Suprapubic skin (tissue), 4 donors: ENCODE results near the gene DDTL. TPM values are rescaled to one million over a fixed set of nuclear protein-coding genes. Genes with fewer than 3 reads are reported as not detected.
"Not testable (repeated sequence)": the region's sequence is repeated elsewhere in the genome, so short reads cannot be mapped to it uniquely, and the experiment has no call there.

Experiments used
- DNase-seq, 2 donors: peaks; one replicate each; pipeline ENCODE4 v3.0.0-alpha.2; 2019; ENCODE audit warnings: low spot score in 2 of 2
- H3K27ac ChIP-seq: fragments of 200-600 bp; sonication (generic); one replicate; pipeline ENCODE4 v1.5.1; 2019
- H3K27me3 ChIP-seq: fragments of 200-600 bp; sonication (generic); one replicate; pipeline ENCODE4 v1.5.1; 2019
- H3K36me3 ChIP-seq: fragments of 200-600 bp; sonication (generic); one replicate; pipeline ENCODE4 v1.5.1; 2019
- H3K4me1 ChIP-seq: fragments of 200-600 bp; sonication (generic); one replicate; pipeline ENCODE4 v1.5.1; 2019
- H3K4me3 ChIP-seq: fragments of 200-600 bp; sonication (generic); one replicate; pipeline ENCODE4 v1.5.1; 2019; ENCODE audit warnings: mild to moderate bottlenecking
- H3K9me3 ChIP-seq: fragments of 200-600 bp; sonication (generic); one replicate; pipeline ENCODE4 v1.5.1; 2019
- EP300 ChIP-seq: sonication (generic); formaldehyde crosslinking; IDR thresholded peaks from one replicate; pipeline ENCODE4 v1.6.1; 2017; ENCODE audit warnings: antibody characterized with exemption
- POLR2A ChIP-seq, 2 donors: fragments of 450-650 bp; IDR thresholded peaks; one replicate each; pipeline ENCODE4 v1.6.1; 2017; ENCODE audit warnings: antibody characterized with exemption in 2 of 2, mild to moderate bottlenecking in 2 of 2, moderate library complexity in 2 of 2
- POLR2AphosphoS5 ChIP-seq, 3 donors: sonication (generic); formaldehyde crosslinking; IDR thresholded peaks; one replicate each; pipeline ENCODE4 v1.6.1; 2017; ENCODE audit warnings: antibody characterized with exemption in 3 of 3
- WGBS: methylation state at CpG from one replicate; pipeline ENCODE4 v1.1.5; 2018; 5-methylcytosine and 5-hydroxymethylcytosine counted together
- total RNA-seq, 4 donors: library from RNA; depleted of rRNA; stranded (reverse); fragments of >200 nt; gene quantifications; one replicate each; pipeline ENCODE4 v1.1.0, GENCODE V29; 2016
- TF ChIP-seq, protein P1 (sequence below), 2 donors: fragments of 200-600 bp in 1 of 2; fragments of 450-650 bp in 1 of 2; sonication (generic) in 1 of 2; IDR thresholded peaks; one replicate each; pipeline ENCODE4 v1.5.1; 2016 to 2019; ENCODE audit warnings: antibody characterized with exemption in 2 of 2, mild to moderate bottlenecking in 1 of 2, moderate library complexity in 1 of 2

The DDTL gene
- total RNA-seq, 4 donors from 2014 or later, result 1.5 to 2.0 (median 2.0) TPM; not detected in 1

DNA sequence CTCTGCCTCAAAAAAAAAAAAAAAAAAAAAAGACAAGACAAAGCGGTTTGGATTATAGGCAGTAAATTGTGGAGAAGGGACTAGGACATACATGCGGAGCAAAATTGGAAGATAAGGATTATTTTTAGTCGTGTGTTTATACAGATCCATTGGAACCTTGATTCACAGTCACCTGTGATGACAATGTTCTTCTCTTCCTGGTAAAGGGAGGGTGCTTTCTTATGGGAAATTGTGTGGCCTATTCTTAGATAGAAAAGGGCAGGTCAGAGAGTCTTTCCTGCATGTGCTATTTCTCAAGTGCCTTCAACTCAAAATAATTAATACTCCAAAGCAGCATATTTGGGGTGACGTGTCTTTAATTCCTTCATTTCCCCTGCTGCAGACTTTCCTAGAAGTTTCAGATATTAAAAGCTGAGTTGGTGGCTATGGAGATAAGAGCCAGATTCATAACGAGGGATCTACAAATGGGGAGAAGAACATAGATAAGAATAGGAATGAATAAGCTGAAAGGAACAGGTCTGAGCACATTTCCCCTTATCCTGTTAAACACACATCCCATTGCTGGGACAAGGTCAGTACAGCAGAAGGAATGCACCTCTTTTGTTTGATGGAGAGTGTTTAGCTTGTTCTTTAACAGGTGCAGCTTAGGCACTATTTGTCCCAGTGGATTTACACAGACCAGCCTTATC is 28.2 kb upstream of the DDTL start:
- WGBS, result 73% methylated on average over 5 of the region's 5 CpGs
- H3K27ac ChIP-seq, result no peak overlapping the region
- DNase-seq, result no peak

DNA sequence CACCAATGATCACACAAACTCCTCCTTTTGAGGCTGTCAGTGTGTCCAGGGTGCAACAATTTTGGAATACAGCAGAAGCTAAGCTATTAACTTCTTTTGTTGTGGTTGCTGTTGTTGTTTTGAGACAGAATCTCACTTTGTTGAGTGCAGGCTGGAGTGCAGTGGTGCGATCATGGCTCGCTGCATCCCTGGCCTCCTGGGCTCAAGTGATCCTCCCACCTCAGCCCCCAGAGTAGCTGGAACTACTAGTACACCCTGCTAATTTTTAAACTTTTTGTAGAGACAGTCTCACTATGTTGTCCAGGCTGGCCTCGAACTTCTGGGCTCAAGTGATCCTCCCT is 27.7 kb upstream of the DDTL start:
- Histone ChIP-seq H3K9me3 (no peaks in the 10 kb centered on the region), H3K4me3 (no peak overlapping the region), H3K27me3 (no peaks in the 10 kb centered on the region), H3K4me1 (no peaks in the 10 kb centered on the region), H3K36me3 (no peaks in the 10 kb centered on the region), H3K27ac (no peak overlapping the region)
- DNase-seq, result no peak
- TF ChIP-seq POLR2A (IDR thresholded peaks at IDR 0.05) (no peak), POLR2AphosphoS5 (IDR thresholded peaks at IDR 0.05) (no peak), EP300 (no peak)
- TF ChIP-seq, protein P1, sequence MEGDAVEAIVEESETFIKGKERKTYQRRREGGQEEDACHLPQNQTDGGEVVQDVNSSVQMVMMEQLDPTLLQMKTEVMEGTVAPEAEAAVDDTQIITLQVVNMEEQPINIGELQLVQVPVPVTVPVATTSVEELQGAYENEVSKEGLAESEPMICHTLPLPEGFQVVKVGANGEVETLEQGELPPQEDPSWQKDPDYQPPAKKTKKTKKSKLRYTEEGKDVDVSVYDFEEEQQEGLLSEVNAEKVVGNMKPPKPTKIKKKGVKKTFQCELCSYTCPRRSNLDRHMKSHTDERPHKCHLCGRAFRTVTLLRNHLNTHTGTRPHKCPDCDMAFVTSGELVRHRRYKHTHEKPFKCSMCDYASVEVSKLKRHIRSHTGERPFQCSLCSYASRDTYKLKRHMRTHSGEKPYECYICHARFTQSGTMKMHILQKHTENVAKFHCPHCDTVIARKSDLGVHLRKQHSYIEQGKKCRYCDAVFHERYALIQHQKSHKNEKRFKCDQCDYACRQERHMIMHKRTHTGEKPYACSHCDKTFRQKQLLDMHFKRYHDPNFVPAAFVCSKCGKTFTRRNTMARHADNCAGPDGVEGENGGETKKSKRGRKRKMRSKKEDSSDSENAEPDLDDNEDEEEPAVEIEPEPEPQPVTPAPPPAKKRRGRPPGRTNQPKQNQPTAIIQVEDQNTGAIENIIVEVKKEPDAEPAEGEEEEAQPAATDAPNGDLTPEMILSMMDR (IDR thresholded peaks at IDR 0.05), result no peak
- WGBS, result 73% methylated on average over 3 of the region's 3 CpGs

More for the DNA sequence above, 28.2 kb upstream of the DDTL start:
- no peaks in the 10 kb centered on the region for H3K27me3 ChIP-seq
- H3K9me3 ChIP-seq, result no peaks in the 10 kb centered on the region
- no peak overlapping the region for H3K4me3 ChIP-seq
- H3K36me3 ChIP-seq, result no peaks in the 10 kb centered on the region
- TF ChIP-seq POLR2AphosphoS5 (IDR thresholded peaks at IDR 0.05) (no peak), POLR2A (IDR thresholded peaks at IDR 0.05) (no peak), EP300 (no peak)
- TF ChIP-seq, protein P1 (IDR thresholded peaks at IDR 0.05), result no peak
- no peaks in the 10 kb centered on the region for H3K4me1 ChIP-seq

DNA sequence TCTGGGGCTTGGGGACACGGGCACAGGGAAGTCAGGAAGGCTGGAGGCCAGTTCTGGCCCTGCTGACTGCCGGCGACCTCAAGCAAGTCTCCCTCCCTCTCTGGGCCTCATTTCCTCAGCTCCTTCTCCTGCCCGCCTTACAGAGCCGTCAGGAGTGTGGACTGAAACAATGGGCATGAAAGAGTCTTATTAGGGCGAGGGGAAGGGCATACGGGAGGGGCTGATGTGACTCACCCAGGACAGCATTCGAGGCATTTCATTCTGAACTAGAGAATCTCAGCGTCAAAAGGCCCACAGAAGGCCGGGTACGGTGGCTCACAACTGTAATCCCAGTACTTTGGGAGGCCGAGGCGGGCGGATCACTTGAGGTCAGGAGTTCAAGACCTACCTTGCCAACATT is 26.5 kb upstream of the DDTL start:
- not testable (repeated sequence) for H3K27me3 ChIP-seq, H3K27ac ChIP-seq, H3K4me3 ChIP-seq, H3K36me3 ChIP-seq, H3K9me3 ChIP-seq, DNase-seq, H3K4me1 ChIP-seq
- WGBS, result no CpG with 5 or more reads among the region's 14 CpGs

DNA sequence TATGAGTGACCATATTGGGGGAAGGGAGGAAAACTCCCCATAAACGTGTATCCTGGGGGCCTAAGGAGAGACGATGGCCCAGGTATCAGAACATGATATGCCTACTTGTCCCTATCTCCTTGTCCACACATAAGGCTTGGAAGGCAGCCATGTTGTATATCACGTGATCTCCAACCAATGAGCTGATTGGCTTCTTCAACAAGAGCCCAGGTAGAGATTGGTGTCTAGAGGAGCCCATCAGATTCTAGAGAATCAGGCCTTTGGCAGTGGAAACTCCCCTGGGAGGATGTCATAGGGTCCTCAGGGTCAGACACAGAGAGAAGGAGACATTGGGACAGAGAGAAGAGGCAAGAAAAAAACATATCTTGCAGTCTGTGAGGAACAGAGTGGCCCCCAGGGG is 19.3 kb upstream of the DDTL start:
- DNase-seq, H3K27me3 ChIP-seq, H3K36me3 ChIP-seq, H3K9me3 ChIP-seq, H3K4me3 ChIP-seq, H3K4me1 ChIP-seq, H3K27ac ChIP-seq: not testable (repeated sequence)
- WGBS, result 77% methylated on average over 3 of the region's 3 CpGs

DNA sequence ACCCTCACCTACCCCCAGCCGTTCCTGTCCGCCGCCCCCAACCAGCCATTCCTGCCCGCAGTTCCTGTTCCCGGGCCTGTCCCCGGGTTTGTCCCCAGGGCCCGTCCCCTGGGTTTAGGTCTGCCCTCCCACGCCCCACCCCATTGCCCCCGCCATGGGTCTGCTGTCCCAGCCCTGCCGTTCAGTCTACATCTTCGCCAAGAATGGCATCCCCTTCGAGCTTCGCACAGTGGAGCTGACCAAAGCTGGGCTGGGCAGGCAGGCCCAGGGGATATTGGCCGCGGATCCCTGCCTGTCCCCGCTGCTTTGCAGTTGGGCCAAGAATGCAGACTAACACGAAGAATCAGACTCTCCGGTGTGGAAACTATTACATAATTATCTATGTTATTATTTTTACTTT is 16.9 kb upstream of the DDTL start:
- H3K27ac ChIP-seq, H3K27me3 ChIP-seq, H3K4me3 ChIP-seq, H3K9me3 ChIP-seq, H3K4me1 ChIP-seq, H3K36me3 ChIP-seq, DNase-seq: not testable (repeated sequence)
- WGBS, result 74% methylated on average over 15 of the region's 18 CpGs

DNA sequence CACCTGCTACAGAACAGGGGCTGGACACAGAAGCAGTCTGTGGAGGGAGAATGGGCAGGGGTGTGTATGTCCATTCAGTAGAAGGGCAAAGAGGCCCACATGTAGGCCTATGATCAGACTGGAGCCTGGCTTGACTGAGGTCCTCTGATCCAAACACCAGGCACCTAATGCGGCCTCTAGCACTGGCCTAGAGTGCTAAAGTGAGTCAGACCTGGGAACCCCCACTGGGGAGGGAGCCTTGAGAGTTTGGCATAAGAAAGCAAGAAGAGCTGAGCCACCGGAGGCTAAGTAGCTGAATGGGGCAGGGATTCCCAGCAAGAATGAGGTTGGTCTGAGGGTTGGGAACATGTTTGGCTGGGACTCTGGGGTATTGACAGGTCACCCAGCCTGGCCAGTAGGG is 15.3 kb upstream of the DDTL start:
- not testable (repeated sequence) for H3K36me3 ChIP-seq, H3K27ac ChIP-seq, H3K27me3 ChIP-seq, DNase-seq, H3K9me3 ChIP-seq, H3K4me1 ChIP-seq, H3K4me3 ChIP-seq
- 100% methylated on average over 1 of the region's 2 CpGs for WGBS

DNA sequence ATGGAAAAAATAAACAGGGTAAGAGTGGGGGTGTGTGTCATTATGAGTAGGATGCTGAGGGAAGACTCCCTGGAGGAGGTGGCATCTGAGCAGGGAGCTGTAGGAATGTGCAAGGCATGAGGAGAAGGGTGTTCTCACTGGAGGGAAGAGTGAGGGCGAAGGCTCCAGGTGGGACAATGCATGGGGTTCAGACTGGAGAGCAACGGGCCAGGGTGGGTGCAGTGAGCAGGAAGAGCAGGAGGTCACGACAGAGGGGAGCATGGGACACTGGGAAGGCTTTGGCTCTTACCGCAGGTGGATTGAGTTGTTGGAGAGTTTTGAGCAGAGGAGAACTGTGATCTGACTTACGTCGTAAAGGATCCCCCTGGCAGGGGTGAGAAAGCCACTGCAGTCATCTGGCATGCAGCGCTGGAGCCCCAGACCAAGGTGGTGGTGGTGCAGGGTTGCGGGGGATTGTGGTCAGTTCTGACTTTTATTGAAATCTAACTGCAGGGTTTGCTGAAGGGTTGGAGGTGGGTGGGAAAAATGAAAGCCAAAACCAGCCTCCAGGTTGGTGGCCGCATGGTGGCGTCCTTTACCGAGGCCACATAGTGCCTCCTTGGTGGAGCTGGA is 13.8 kb upstream of the DDTL start:
- WGBS, result 71% methylated on average over 11 of the region's 11 CpGs

DNA sequence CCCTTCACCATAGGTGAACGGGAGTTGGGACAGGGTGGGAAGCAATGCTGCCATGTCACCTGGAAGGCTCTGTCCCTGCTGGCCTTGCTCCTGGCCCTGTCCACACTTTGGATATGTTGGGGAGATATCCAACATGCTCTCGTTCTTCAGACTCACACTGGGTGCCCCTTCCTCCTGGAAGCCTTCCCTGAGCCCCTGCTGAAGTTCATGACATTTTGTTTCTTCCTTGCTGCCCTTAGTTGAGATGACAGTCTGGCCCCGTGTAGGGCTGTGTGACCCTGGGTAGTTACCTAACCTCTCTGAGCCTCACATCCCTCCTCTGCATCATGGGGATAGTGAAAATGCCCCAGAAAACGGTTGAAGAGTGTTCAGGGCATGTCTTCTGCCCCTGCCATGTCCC is 13.2 kb upstream of the DDTL start:
- not testable (repeated sequence) for H3K9me3 ChIP-seq, H3K4me3 ChIP-seq, DNase-seq, H3K27ac ChIP-seq, H3K36me3 ChIP-seq, H3K4me1 ChIP-seq, H3K27me3 ChIP-seq
- 69% methylated on average over 4 of the region's 4 CpGs for WGBS

More for the DNA sequence above, 13.8 kb upstream of the DDTL start:
- DNase-seq, result peak in 1 of 2 donors; percentile 72
- not testable (repeated sequence) for H3K9me3 ChIP-seq, H3K36me3 ChIP-seq, H3K4me1 ChIP-seq, H3K4me3 ChIP-seq, H3K27ac ChIP-seq, H3K27me3 ChIP-seq

DNA sequence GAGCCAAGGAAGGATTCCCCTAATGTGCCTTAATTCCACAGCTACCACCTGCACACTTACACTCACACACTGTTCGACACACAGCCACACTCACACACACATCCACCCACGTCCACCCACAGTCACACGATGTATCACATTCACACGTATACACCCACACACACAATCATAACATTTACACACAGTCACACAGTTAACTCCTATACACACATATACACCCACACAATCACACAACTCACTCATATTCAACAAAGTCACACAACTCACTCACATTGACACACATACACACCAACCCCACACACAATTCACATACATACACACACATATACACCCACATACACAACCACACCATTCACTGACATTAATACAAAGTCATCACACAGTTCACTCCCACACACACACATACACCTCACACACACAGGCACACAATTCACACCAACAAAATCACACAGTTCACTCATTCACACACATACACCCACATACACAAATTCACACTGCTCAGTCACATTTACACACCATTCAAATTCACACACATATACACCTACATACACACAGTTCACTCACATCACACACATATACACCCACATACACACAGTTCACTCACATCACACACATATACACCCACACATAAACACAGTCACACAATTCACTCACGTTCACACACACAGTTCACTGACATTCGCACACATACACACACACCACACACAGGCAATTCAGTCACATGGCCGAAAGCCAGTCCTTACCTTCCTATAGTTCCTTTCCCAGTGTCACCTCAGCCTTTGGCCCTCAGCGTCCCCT is 12.3 kb upstream of the DDTL start:
- H3K36me3 ChIP-seq, H3K9me3 ChIP-seq, H3K27ac ChIP-seq, DNase-seq, H3K4me3 ChIP-seq, H3K27me3 ChIP-seq, H3K4me1 ChIP-seq: not testable (repeated sequence)
- WGBS, result 80% methylated on average over 8 of the region's 8 CpGs

DNA sequence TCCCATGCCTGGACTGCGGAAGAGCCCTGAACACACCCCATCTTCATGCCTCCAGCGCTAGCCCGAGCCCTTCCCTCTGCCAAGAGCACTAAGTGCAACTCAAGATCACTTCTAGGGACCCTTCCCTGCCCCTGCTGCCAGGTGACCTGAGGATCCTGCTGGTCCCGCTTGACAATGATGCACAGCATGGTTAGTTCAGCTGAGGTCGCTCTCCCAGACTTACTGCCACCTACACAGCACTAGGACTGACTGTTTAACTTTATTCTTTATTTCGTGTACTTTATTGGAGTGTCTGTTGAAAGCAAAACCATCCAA is 11.7 kb upstream of the DDTL start:
- H3K27ac ChIP-seq, H3K9me3 ChIP-seq, H3K4me3 ChIP-seq, H3K4me1 ChIP-seq, H3K27me3 ChIP-seq, DNase-seq, H3K36me3 ChIP-seq: not testable (repeated sequence)
- WGBS, result 76% methylated on average over 6 of the region's 6 CpGs

DNA sequence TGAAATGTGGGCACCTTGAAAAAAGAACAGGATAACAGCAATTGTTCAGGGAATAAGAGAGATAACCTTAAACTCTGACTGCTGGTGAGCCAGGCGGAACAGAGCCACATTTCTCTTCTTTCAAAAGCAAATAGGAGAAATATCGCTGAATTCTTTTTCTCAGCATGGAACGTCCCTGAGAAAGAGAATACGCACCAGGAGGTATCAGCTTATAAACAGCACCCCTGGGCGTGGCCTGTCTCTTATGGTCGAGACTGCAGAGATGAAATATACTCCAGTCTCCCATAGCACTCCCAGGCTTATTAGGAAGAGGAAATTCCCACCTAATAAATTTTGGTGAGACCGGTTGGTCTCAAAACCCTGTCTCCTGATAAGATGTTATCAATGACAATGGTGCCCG is 10.8 kb upstream of the DDTL start:
- H3K36me3 ChIP-seq, DNase-seq: not testable (repeated sequence)
- 66% methylated on average over 8 of the region's 8 CpGs for WGBS

More for the DNA sequence above, 10.8 kb upstream of the DDTL start:
- H3K9me3 ChIP-seq, H3K4me1 ChIP-seq, H3K27ac ChIP-seq, H3K4me3 ChIP-seq, H3K27me3 ChIP-seq: not testable (repeated sequence)
